Skeletal muscle tissue (tissue), 4 donors: Measurements from ENCODE around the gene C3orf70. TPM values are rescaled to one million over a fixed set of nuclear protein-coding genes. Genes with fewer than 3 reads are reported as not detected.

ENCODE experiments used
- H3K27ac ChIP-seq: one replicate; pipeline ENCODE4 v1.7.0; 2013; ENCODE audit warnings: mild to moderate bottlenecking, low read depth, low read length, inconsistent platforms
- H3K27me3 ChIP-seq, 3 donors: one replicate each; pipeline ENCODE4 v1.7.0; 2013; ENCODE audit warnings: low read length in 3 of 3; ENCODE audit not compliant: control insufficient read depth in 3 of 3, insufficient read depth in 3 of 3
- H3K36me3 ChIP-seq, 3 donors: one replicate each; pipeline ENCODE4 v1.7.0; 2013; ENCODE audit warnings: low read length in 3 of 3; ENCODE audit not compliant: control insufficient read depth in 3 of 3, insufficient read depth in 3 of 3
- H3K4me1 ChIP-seq, 3 donors: one replicate each; pipeline ENCODE4 v1.7.0; 2013; ENCODE audit warnings: low read length in 3 of 3, mild to moderate bottlenecking in 3 of 3; ENCODE audit not compliant: control insufficient read depth in 3 of 3, insufficient read depth in 3 of 3
- H3K4me3 ChIP-seq, 3 donors: one replicate each; pipeline ENCODE4 v1.7.0; 2013; ENCODE audit warnings: low read length in 3 of 3
- H3K9ac ChIP-seq, 3 donors: one replicate each; pipeline ENCODE4 v1.7.0; 2013; ENCODE audit warnings: low read length in 3 of 3, mild to moderate bottlenecking in 3 of 3, moderate library complexity in 2 of 3, low read depth in 1 of 3
- H3K9me3 ChIP-seq, 3 donors: one replicate each; pipeline ENCODE4 v1.7.0; 2013; ENCODE audit warnings: low read length in 3 of 3; ENCODE audit not compliant: control insufficient read depth in 3 of 3
- total RNA-seq: library from RNA; depleted of rRNA; stranded (reverse); fragments of >200 nt; gene quantifications from one replicate; pipeline ENCODE4 v1.2.3, GENCODE V29; 2014
- donor health status: Osteomylitis.

C3orf70 gene
- total RNA-seq, 1 donor from 2014 or later = 4.2 TPM

DNA sequence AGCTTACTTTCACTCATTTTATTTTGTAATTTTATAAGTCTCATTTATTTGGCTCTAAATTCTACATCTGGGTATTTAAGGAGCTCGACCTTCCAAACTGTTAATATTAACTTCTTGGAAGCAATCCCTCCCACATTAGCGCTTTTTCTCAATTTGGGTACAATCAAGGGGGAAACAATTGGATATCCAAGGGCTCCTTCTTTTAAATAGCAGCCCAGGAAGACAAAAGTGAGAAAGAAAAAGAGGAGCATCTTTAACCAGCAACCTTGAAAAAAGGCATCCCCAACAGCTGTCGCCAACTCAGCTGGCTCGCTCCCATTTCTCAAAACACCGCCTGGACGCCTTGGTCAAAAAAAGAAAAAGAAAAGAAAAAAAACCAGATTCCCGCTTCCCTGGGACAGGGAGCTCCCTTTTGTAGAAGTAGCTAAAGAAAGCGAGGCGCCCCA, 873 bp downstream of the C3orf70 start:
- peaks cover 2 to 14% (median 8%) of the 10 kb centered on the region in 3 donors for H3K4me1 ChIP-seq
- H3K27ac ChIP-seq = no peak overlapping the region

GRCh38 chr3:185151101-185151963, 1.5 kb downstream of the C3orf70 start:
- no peak overlapping the region for H3K9ac ChIP-seq
- peaks cover 2 to 14% (median 8%) of the 10 kb centered on the region in 3 donors for H3K4me1 ChIP-seq
- no peak overlapping the region for H3K4me3 ChIP-seq
- H3K27ac ChIP-seq = no peak overlapping the region
- H3K36me3 ChIP-seq = no peaks in the 10 kb centered on the region
- no peaks in the 10 kb centered on the region for H3K9me3 ChIP-seq
- H3K27me3 ChIP-seq = peaks cover 11 to 27% (median 18%) of the 10 kb centered on the region in 3 donors

More for the DNA sequence above, 873 bp downstream of the C3orf70 start:
- Histone ChIP-seq H3K9ac (peak overlapping the region in 2 of 3 donors; percentile 32 to 66), H3K9me3 (no peaks in the 10 kb centered on the region), H3K36me3 (no peaks in the 10 kb centered on the region), H3K27me3 (peaks cover 11 to 27% (median 18%) of the 10 kb centered on the region in 3 donors), H3K4me3 (peak overlapping the region; percentile 67 to 71 (median 71))

- no peak overlapping the region for H3K27ac ChIP-seq
- H3K36me3 ChIP-seq = no peaks in the 10 kb centered on the region
- H3K9me3 ChIP-seq = no peaks in the 10 kb centered on the region
- peaks cover 2 to 14% (median 8%) of the 10 kb centered on the region in 3 donors for H3K4me1 ChIP-seq
- no peak overlapping the region for H3K9ac ChIP-seq
- no peak overlapping the region for H3K4me3 ChIP-seq
- peaks cover 11 to 27% (median 18%) of the 10 kb centered on the region in 3 donors for H3K27me3 ChIP-seq
Measured at GRCh38 chr3:185150561-185150960, 2.3 kb downstream of the C3orf70 start.

GRCh38 chr3:185149591-185149990, 3.3 kb downstream of the C3orf70 start:
- Histone ChIP-seq H3K36me3 (no peaks in the 10 kb centered on the region), H3K27ac (no peak overlapping the region), H3K9me3 (no peaks in the 10 kb centered on the region), H3K27me3 (peaks cover 11 to 27% (median 18%) of the 10 kb centered on the region in 3 donors), H3K9ac (no peak overlapping the region), H3K4me1 (peaks cover 2 to 14% (median 8%) of the 10 kb centered on the region in 3 donors), H3K4me3 (no peak overlapping the region)

DNA sequence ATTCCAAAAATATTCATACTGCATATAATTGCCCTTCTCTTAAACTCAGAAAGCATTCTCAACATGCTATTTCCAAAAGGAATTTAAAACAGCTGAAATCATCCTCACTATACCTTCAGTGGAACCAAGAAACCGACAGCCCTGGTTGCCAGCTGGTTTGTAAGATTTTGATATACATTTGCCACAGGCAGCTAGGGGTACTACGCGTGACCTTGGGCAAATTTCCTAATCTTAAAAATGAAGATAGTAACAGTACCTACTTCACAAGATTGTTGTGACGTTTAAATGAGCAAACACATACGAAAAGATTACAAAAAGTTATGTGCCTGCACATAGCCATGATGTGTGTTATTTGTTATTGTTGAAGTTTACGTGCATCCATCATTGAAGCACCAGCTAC, 7.3 kb downstream of the C3orf70 start:
- no peak overlapping the region for H3K4me3 ChIP-seq
- no peak overlapping the region for H3K9ac ChIP-seq
- H3K27me3 ChIP-seq = peaks cover 0 to 5% (median 4%) of the 10 kb centered on the region in 3 donors
- H3K36me3 ChIP-seq = no peaks in the 10 kb centered on the region
- H3K27ac ChIP-seq = no peak overlapping the region
- no peaks in the 10 kb centered on the region for H3K9me3 ChIP-seq
- no peaks in the 10 kb centered on the region for H3K4me1 ChIP-seq

- H3K9ac ChIP-seq = no peak overlapping the region
- H3K27me3 ChIP-seq = peaks cover 0 to 4% (median 3%) of the 10 kb centered on the region in 3 donors
- H3K4me1 ChIP-seq = no peaks in the 10 kb centered on the region
- H3K9me3 ChIP-seq = no peaks in the 10 kb centered on the region
- H3K4me3 ChIP-seq = no peak overlapping the region
- H3K27ac ChIP-seq = no peak overlapping the region
- no peaks in the 10 kb centered on the region for H3K36me3 ChIP-seq
Measured at GRCh38 chr3:185144784-185145183, 8.1 kb downstream of the C3orf70 start.

GRCh38 chr3:185137821-185138220, 15.0 kb downstream of the C3orf70 start:
- Histone ChIP-seq H3K27ac (no peak overlapping the region), H3K4me3 (no peak overlapping the region), H3K9me3 (no peaks in the 10 kb centered on the region), H3K27me3 (no peaks in the 10 kb centered on the region), H3K36me3 (no peaks in the 10 kb centered on the region), H3K4me1 (no peaks in the 10 kb centered on the region), H3K9ac (no peak overlapping the region)

DNA sequence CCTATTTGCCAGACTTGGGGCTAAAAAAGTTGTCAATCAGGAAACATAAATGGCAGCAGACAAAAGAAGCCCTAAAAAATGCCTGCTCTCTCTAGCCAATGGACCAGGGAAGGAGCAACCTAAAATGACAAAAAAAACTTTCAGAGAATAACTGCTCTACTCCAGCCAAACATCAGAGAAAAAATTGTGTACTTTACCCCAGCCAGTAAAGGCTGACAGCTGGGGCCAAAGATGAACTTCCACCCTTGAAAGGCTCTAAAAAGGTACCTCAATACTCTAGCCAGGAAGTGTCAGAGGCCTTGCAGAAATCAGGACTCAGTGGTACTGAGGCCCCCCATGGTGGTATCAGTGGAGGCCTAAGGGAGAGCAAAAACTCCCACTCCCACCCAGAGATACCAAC, 18.4 kb downstream of the C3orf70 start:
- H3K9me3 ChIP-seq = no peaks in the 10 kb centered on the region
- H3K27ac ChIP-seq = no peak overlapping the region
- no peak overlapping the region for H3K9ac ChIP-seq
- H3K27me3 ChIP-seq = no peaks in the 10 kb centered on the region
- no peaks in the 10 kb centered on the region for H3K4me1 ChIP-seq
- H3K4me3 ChIP-seq = no peak overlapping the region
- H3K36me3 ChIP-seq = no peaks in the 10 kb centered on the region

DNA sequence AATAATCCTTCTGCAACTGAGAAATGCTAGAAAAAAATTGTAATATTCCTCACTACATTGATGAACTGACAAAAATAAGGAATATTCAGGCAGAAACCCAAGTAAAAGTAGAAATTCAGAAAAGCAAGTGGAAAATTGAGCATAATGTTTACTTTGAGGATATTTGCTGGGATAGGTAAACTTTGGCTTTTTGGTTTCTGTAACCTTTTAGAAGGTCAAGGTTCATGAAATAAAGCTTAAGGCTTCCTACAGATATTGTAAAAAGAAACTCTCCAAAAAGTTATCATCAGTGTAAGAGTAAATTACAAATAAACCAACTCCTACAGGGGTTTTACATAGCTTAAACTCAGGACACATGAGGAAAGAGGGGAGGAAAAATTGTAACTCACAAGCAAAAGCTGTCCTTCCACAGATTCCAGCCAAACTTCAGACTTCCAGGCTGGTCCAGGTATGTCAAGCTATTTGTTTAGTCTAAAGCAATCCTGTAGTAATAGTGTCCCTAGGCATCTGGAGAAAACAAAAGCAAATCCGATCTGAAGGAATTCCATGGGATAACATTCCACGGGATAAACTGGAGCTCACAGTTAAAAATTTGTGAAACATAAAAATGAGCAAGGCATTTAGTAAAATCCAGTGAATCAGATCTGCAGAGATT, 21.1 kb downstream of the C3orf70 start:
- Histone ChIP-seq H3K27me3 (no peaks in the 10 kb centered on the region), H3K9ac (no peak overlapping the region), H3K4me3 (no peak overlapping the region), H3K4me1 (no peaks in the 10 kb centered on the region), H3K27ac (no peak overlapping the region), H3K9me3 (no peaks in the 10 kb centered on the region), H3K36me3 (no peaks in the 10 kb centered on the region)

DNA sequence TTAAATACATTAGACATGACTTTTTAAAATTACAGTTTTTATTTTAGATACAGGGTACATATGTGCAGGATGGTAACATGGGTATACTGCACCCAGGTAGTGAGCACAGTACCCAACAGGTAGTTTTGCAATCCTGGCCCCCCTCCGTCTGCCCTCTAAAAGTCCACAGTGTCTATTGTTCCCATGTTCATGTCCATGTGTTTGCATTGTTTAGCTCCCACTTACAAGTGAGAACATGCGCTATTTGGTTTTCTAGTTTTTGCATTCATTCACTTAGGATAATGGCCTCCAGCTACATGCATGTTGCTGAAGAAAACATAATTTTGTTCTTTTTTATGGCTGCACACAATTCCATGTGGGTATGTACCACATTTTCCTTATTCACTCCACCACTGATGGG, 23.8 kb downstream of the C3orf70 start:
- no peaks in the 10 kb centered on the region for H3K9me3 ChIP-seq
- H3K36me3 ChIP-seq = no peaks in the 10 kb centered on the region
- H3K27me3 ChIP-seq = no peaks in the 10 kb centered on the region

More for the DNA sequence above, 23.8 kb downstream of the C3orf70 start:
- H3K9ac ChIP-seq = no peak overlapping the region
- H3K4me3 ChIP-seq = no peak overlapping the region
- no peaks in the 10 kb centered on the region for H3K4me1 ChIP-seq
- no peak overlapping the region for H3K27ac ChIP-seq
